GM21515 (cell line): ENCODE data around the gene DNAH11.

Source experiments
- ATAC-seq: cut with Tn5 transposase; IDR thresholded peaks from one replicate; pipeline ENCODE4 v1.9.1; 2021; ENCODE audit not compliant: unreplicated experiment

Gene DNAH11

GRCh38 chr7:21948887-21949540, 406.2 kb downstream of the DNAH11 start:
- no peak for ATAC-seq
